H9 (cell line): Measurements from ENCODE around the gene ARMH1. TPM values are rescaled to one million over a fixed set of nuclear protein-coding genes. Genes with fewer than 3 reads are reported as not detected.

Experiments
- DNase-seq: peaks from one replicate; pipeline ENCODE4 v3.0.0-alpha.2; 2017
- H2AFZ ChIP-seq: one replicate; pipeline ENCODE4 v1.6.1; 2013; ENCODE audit warnings: mild to moderate bottlenecking, low read length, control low read depth, moderate library complexity
- H2AK5ac ChIP-seq: 2 replicates; pipeline ENCODE4 v1.6.1; 2013; ENCODE audit warnings: low read length, control low read depth, mixed read lengths; ENCODE audit not compliant: insufficient read length
- H2BK120ac ChIP-seq: one replicate; pipeline ENCODE4 v1.6.1; 2013; ENCODE audit warnings: low read depth, mild to moderate bottlenecking, low read length, control low read depth, inconsistent platforms; ENCODE audit not compliant: poor library complexity, severe bottlenecking
- H2BK12ac ChIP-seq: 2 replicates; pipeline ENCODE4 v1.6.1; 2013; ENCODE audit warnings: low read length, control low read depth, mixed read lengths, low read depth; ENCODE audit not compliant: insufficient read length
- H2BK15ac ChIP-seq: 2 replicates; pipeline ENCODE4 v1.6.1; 2013; ENCODE audit warnings: low read depth, low read length, control low read depth
- H2BK20ac ChIP-seq: one replicate; pipeline ENCODE4 v1.6.1; 2013; ENCODE audit warnings: low read depth, mild to moderate bottlenecking, low read length, control low read depth, inconsistent platforms; ENCODE audit not compliant: poor library complexity, severe bottlenecking
- H2BK5ac ChIP-seq: 2 replicates; pipeline ENCODE4 v1.6.1; 2013; ENCODE audit warnings: low read length, control low read depth, mixed read lengths; ENCODE audit not compliant: insufficient read length
- H3K14ac ChIP-seq: 2 replicates; pipeline ENCODE4 v1.6.1; 2013; ENCODE audit warnings: low read length, control low read depth; ENCODE audit not compliant: insufficient read depth
- H3K18ac ChIP-seq: 2 replicates; pipeline ENCODE4 v1.6.1; 2013; ENCODE audit warnings: low read depth, mild to moderate bottlenecking, mixed read lengths, low read length, control low read depth; ENCODE audit not compliant: insufficient read length
- H3K23ac ChIP-seq: 2 replicates; pipeline ENCODE4 v1.6.1; 2013; ENCODE audit warnings: low read length, control low read depth, mixed read lengths, low read depth; ENCODE audit not compliant: insufficient read length
- H3K23me2 ChIP-seq: 2 replicates; pipeline ENCODE4 v1.6.1; 2013; ENCODE audit warnings: low read depth, mild to moderate bottlenecking, mixed read lengths, low read length, control low read depth; ENCODE audit not compliant: insufficient read length, poor library complexity, severe bottlenecking
- H3K27ac ChIP-seq: 2 replicates; pipeline ENCODE4 v1.5.1; 2013; ENCODE audit warnings: low read length, control low read depth, mixed read lengths, low read depth; ENCODE audit not compliant: insufficient read length
- H3K27me3 ChIP-seq: 2 replicates; pipeline ENCODE4 v1.6.1; 2013; ENCODE audit warnings: low read length, control low read depth, inconsistent platforms; ENCODE audit not compliant: insufficient read depth
- H3K4ac ChIP-seq: 2 replicates; pipeline ENCODE4 v1.6.1; 2013; ENCODE audit warnings: low read depth, mild to moderate bottlenecking, control low read depth, inconsistent platforms, low read length, moderate library complexity
- H3K4me1 ChIP-seq: 2 replicates; pipeline ENCODE4 v1.6.1; 2013; ENCODE audit warnings: low read length, control low read depth, inconsistent platforms; ENCODE audit not compliant: insufficient read depth
- H3K4me2 ChIP-seq: 2 replicates; pipeline ENCODE4 v1.6.1; 2013; ENCODE audit warnings: low read length, control low read depth, mixed read lengths; ENCODE audit not compliant: insufficient read length, insufficient read depth
- H3K56ac ChIP-seq: 2 replicates; pipeline ENCODE4 v1.6.1; 2013; ENCODE audit warnings: low read depth, mild to moderate bottlenecking, mixed read lengths, low read length, control low read depth; ENCODE audit not compliant: insufficient read length
- H3K79me1 ChIP-seq: 2 replicates; pipeline ENCODE4 v1.6.1; 2013; ENCODE audit warnings: low read depth, mild to moderate bottlenecking, moderate library complexity, low read length, control low read depth, inconsistent platforms; ENCODE audit not compliant: insufficient read depth, poor library complexity, severe bottlenecking
- H3K79me2 ChIP-seq: 2 replicates; pipeline ENCODE4 v1.6.1; 2013; ENCODE audit warnings: low read length, control low read depth, inconsistent platforms; ENCODE audit not compliant: insufficient read depth
- H3K9ac ChIP-seq: 2 replicates; pipeline ENCODE4 v1.6.1; 2013; ENCODE audit warnings: low read length, control low read depth, mixed read lengths; ENCODE audit not compliant: insufficient read length; ENCODE audit errors: extremely low read depth
- H3K9me3 ChIP-seq: one replicate; pipeline ENCODE4 v1.6.1; 2013; ENCODE audit warnings: low read depth, low read length, inconsistent platforms; ENCODE audit not compliant: control insufficient read depth
- H3T11ph ChIP-seq: one replicate; pipeline ENCODE4 v1.6.1; 2013; ENCODE audit warnings: mild to moderate bottlenecking, low read length, control low read depth, inconsistent platforms
- H4K20me1 ChIP-seq: one replicate; pipeline ENCODE4 v1.6.1; 2013; ENCODE audit not compliant: control insufficient read depth, insufficient read length, insufficient read depth
- H4K5ac ChIP-seq: 2 replicates; pipeline ENCODE4 v1.6.1; 2013; ENCODE audit warnings: low read depth, mild to moderate bottlenecking, mixed read lengths, low read length, control low read depth; ENCODE audit not compliant: insufficient read length
- H4K8ac ChIP-seq: replicated peaks from 2 replicates; pipeline ENCODE4 v1.6.1; 2013; ENCODE audit warnings: low read length, control low read depth, mixed read lengths, low read depth; ENCODE audit not compliant: insufficient read length
- H4K91ac ChIP-seq: 2 replicates; pipeline ENCODE4 v1.6.1; 2013; ENCODE audit warnings: low read depth, mild to moderate bottlenecking, moderate library complexity, mixed read lengths, low read length, control low read depth; ENCODE audit not compliant: insufficient read length
- H3K27ac Mint-ChIP-seq, 3 experiments: 2 replicates in 2 of 3; 3 replicates in 1 of 3; pipeline ENCODE4 v1.8.0; 2020 to 2021; ENCODE audit warnings: mixed read lengths in 3 of 3, mild to moderate bottlenecking in 1 of 3, moderate library complexity in 1 of 3
- H3K27me3 Mint-ChIP-seq: 2 replicates; pipeline ENCODE4 v1.8.0; 2021; ENCODE audit warnings: low read depth, mild to moderate bottlenecking, moderate library complexity, mixed read lengths
- H3K36me3 Mint-ChIP-seq, 3 experiments: 2 replicates in 2 of 3; 3 replicates in 1 of 3; pipeline ENCODE4 v1.8.0; 2020 to 2021; ENCODE audit warnings: low read depth in 3 of 3, mixed read lengths in 3 of 3; ENCODE audit not compliant: insufficient read depth in 1 of 3
- H3K4me1 Mint-ChIP-seq, 2 experiments: 2 replicates each; pipeline ENCODE4 v1.8.0; 2020; ENCODE audit warnings: mixed read lengths in 2 of 2
- H3K4me3 Mint-ChIP-seq, 2 experiments: 2 replicates in 1 of 2; 3 replicates in 1 of 2; pipeline ENCODE4 v1.8.0; 2020 to 2021; ENCODE audit warnings: mild to moderate bottlenecking in 2 of 2, mixed read lengths in 2 of 2, moderate library complexity in 1 of 2
- H3K9me3 Mint-ChIP-seq, 2 experiments: 2 replicates in 1 of 2; 3 replicates in 1 of 2; pipeline ENCODE4 v1.8.0; 2020; ENCODE audit warnings: mild to moderate bottlenecking in 2 of 2, mixed read lengths in 2 of 2, moderate library complexity in 1 of 2
- WGBS: extraction: QIAGEN DNeasy Blood & Tissue Kit; methylation state at CpG from one replicate; pipeline ENCODE4 v1.1.7; 2013; ENCODE audit warnings: missing lambda C conversion rate, low lambda C conversion rate, mixed read lengths; ENCODE audit not compliant: insufficient read length; ENCODE audit errors: extremely low coverage; 5-methylcytosine and 5-hydroxymethylcytosine counted together
- total RNA-seq: library from RNA; stranded (reverse); gene quantifications from 2 replicates; pipeline ENCODE4 v1.2.1, GENCODE V29; 2021
- TF ChIP-seq, protein P1 (sequence below): fragments of 200-600 bp; sonication (generic); conservative IDR thresholded peaks from 3 replicates; pipeline ENCODE4 v1.8.0; 2021; ENCODE audit warnings: antibody characterized with exemption, mild to moderate bottlenecking

ARMH1 gene
- total RNA-seq, 1 experiment from 2014 or later: 1.0 TPM

GRCh38 chr1:44696789-44697345 is 22.4 kb downstream of the ARMH1 start:
- Mint-ChIP-seq H3K27ac (no peak overlapping the region), H3K4me1 (peaks cover 0 to 5% of the 10 kb centered on the region in 2 experiments; a peak in 2 of 4 replicates), H3K9me3 (no peaks in the 10 kb centered on the region), H3K36me3 (no peaks in the 10 kb centered on the region), H3K4me3 (no peak overlapping the region), H3K27me3 (peaks cover 5% of the 10 kb centered on the region)
- H3K18ac ChIP-seq: no peak overlapping the region
- no peaks in the 10 kb centered on the region for H3K23me2 ChIP-seq
- no peak overlapping the region for H2BK15ac ChIP-seq
- no peaks in the 10 kb centered on the region for H3K79me1 ChIP-seq
- WGBS: no CpG with 5 or more reads among the region's 7 CpGs
- H3T11ph ChIP-seq: no peak overlapping the region
- H3K79me2 ChIP-seq: no peaks in the 10 kb centered on the region
- H2BK12ac ChIP-seq: no peak overlapping the region
- H4K20me1 ChIP-seq: no peaks in the 10 kb centered on the region
- no peak overlapping the region for H3K14ac ChIP-seq
- H3K9me3 ChIP-seq: no peaks in the 10 kb centered on the region
- no peak for DNase-seq
- no peak overlapping the region for H3K27ac ChIP-seq
- no peaks in the 10 kb centered on the region for H3K27me3 ChIP-seq
- no peak overlapping the region for H2BK20ac ChIP-seq
- no peak overlapping the region for H4K8ac ChIP-seq
- no peak overlapping the region for H2AFZ ChIP-seq
- no peak overlapping the region for H3K9ac ChIP-seq
- no peaks in the 10 kb centered on the region for H3K4me1 ChIP-seq
- H2BK120ac ChIP-seq: no peak overlapping the region
- H4K91ac ChIP-seq: no peak overlapping the region
- H3K56ac ChIP-seq: no peak overlapping the region
- H3K4me2 ChIP-seq: no peak overlapping the region
- H2AK5ac ChIP-seq: no peak overlapping the region
- H4K5ac ChIP-seq: no peak overlapping the region
- TF ChIP-seq, protein P1, sequence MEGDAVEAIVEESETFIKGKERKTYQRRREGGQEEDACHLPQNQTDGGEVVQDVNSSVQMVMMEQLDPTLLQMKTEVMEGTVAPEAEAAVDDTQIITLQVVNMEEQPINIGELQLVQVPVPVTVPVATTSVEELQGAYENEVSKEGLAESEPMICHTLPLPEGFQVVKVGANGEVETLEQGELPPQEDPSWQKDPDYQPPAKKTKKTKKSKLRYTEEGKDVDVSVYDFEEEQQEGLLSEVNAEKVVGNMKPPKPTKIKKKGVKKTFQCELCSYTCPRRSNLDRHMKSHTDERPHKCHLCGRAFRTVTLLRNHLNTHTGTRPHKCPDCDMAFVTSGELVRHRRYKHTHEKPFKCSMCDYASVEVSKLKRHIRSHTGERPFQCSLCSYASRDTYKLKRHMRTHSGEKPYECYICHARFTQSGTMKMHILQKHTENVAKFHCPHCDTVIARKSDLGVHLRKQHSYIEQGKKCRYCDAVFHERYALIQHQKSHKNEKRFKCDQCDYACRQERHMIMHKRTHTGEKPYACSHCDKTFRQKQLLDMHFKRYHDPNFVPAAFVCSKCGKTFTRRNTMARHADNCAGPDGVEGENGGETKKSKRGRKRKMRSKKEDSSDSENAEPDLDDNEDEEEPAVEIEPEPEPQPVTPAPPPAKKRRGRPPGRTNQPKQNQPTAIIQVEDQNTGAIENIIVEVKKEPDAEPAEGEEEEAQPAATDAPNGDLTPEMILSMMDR: no peak
- no peak overlapping the region for H3K23ac ChIP-seq
- H3K4ac ChIP-seq: no peak overlapping the region
- no peak overlapping the region for H2BK5ac ChIP-seq
